Keratinocyte (primary cell): ENCODE measurements around the gene GPC4. TPM values are rescaled to one million over a fixed set of nuclear protein-coding genes. Genes with fewer than 3 reads are reported as not detected.

Experiments
- DNase-seq: peaks from one replicate; pipeline ENCODE4 v3.0.0-alpha.2; 2011; ENCODE audit warnings: low read depth, missing footprints, low spot score
- FAIRE-seq: peaks from 2 replicates; lab custom pipeline; 2011; peaks lifted over from hg19 to GRCh38; lab: Jason Lieb, UNC
- H2AFZ ChIP-seq: 2 replicates; pipeline ENCODE4 v1.6.0; 2012; ENCODE audit warnings: low read length, control low read depth, inconsistent platforms; ENCODE audit not compliant: control insufficient read depth
- H3K27ac ChIP-seq: 2 replicates; pipeline ENCODE4 v1.5.1; 2011; ENCODE audit warnings: low read length; ENCODE audit not compliant: control insufficient read depth, insufficient read depth
- H3K27me3 ChIP-seq: 3 replicates; pipeline ENCODE4 v1.6.0; 2011; ENCODE audit warnings: low read length; ENCODE audit not compliant: control insufficient read depth, insufficient read depth; ENCODE audit errors: extremely low read depth
- H3K36me3 ChIP-seq, 2 experiments: 2 replicates in 1 of 2; 3 replicates in 1 of 2; pipeline ENCODE4 v1.5.1; 2011; ENCODE audit warnings: low read length in 2 of 2, mild to moderate bottlenecking in 1 of 2; ENCODE audit not compliant: control insufficient read depth in 2 of 2, insufficient read depth in 2 of 2; ENCODE audit errors: extremely low read depth in 1 of 2
- H3K4me1 ChIP-seq: 3 replicates; pipeline ENCODE4 v1.5.1; 2011; ENCODE audit warnings: low read length; ENCODE audit not compliant: control insufficient read depth, insufficient read depth; ENCODE audit errors: extremely low read depth
- H3K4me2 ChIP-seq: 3 replicates; pipeline ENCODE4 v1.6.0; 2011; ENCODE audit warnings: low read depth, low read length; ENCODE audit not compliant: control insufficient read depth, insufficient read depth; ENCODE audit errors: extremely low read depth
- H3K4me3 ChIP-seq, 3 experiments: fragments of 200-600 bp in 1 of 3; sonication (generic) in 1 of 3; 2 replicates in 2 of 3; 3 replicates in 1 of 3; pipeline ENCODE4 v1.5.1; 2011 to 2016; ENCODE audit warnings: low read length in 3 of 3, mild to moderate bottlenecking in 3 of 3, control low read depth in 2 of 3, inconsistent platforms in 1 of 3, low read depth in 1 of 3, mixed read lengths in 1 of 3, mixed run types in 1 of 3, moderate library complexity in 1 of 3; ENCODE audit not compliant: control insufficient read depth in 2 of 3, insufficient read depth in 2 of 3; ENCODE audit errors: extremely low read depth in 1 of 3
- H3K79me2 ChIP-seq: 2 replicates; pipeline ENCODE4 v1.6.0; 2012; ENCODE audit warnings: low read length; ENCODE audit not compliant: control insufficient read depth, insufficient read depth
- H3K9ac ChIP-seq: 3 replicates; pipeline ENCODE4 v1.6.0; 2011; ENCODE audit warnings: low read length; ENCODE audit not compliant: control insufficient read depth, insufficient read depth; ENCODE audit errors: extremely low read depth
- H3K9me1 ChIP-seq: 3 replicates; pipeline ENCODE4 v1.6.0; 2011; ENCODE audit warnings: low read length; ENCODE audit not compliant: control insufficient read depth, insufficient read depth; ENCODE audit errors: extremely low read depth
- H3K9me3 ChIP-seq: 2 replicates; pipeline ENCODE4 v1.5.1; 2012; ENCODE audit warnings: low read depth, low read length; ENCODE audit not compliant: control insufficient read depth
- H4K20me1 ChIP-seq: 3 replicates; pipeline ENCODE4 v1.6.0; 2011; ENCODE audit warnings: low read length; ENCODE audit not compliant: control insufficient read depth, insufficient read depth; ENCODE audit errors: extremely low read depth
- CTCF ChIP-seq, 3 experiments: IDR thresholded peaks in 1 of 3; conservative IDR thresholded peaks in 1 of 3; optimal IDR thresholded peaks in 1 of 3; 2 replicates in 2 of 3; 3 replicates in 1 of 3; pipeline versions ENCODE3 to v1.5.1; 2011; ENCODE audit warnings: low read length in 3 of 3, mild to moderate bottlenecking in 3 of 3, moderate library complexity in 2 of 3, control low read depth in 1 of 3, inconsistent platforms in 1 of 3; ENCODE audit not compliant: insufficient read depth in 2 of 3; ENCODE audit errors: extremely low read depth in 1 of 3
- EZH2 ChIP-seq: IDR thresholded peaks from one replicate; pipeline ENCODE4 v1.6.1; 2012; ENCODE audit warnings: inconsistent platforms, mild to moderate bottlenecking, low read length, moderate library complexity
- dilution Hi-C: fragments of 300-500 bp; cut with MboI; formaldehyde crosslinking; loops from one replicate; pipeline ENCODE4 v1.7.0; 2020; ENCODE audit warnings: low sequenced_read_pairs; ENCODE audit not compliant: extremely low pct_ligation_motif_present
- polyA plus RNA-seq, 5 experiments: library from polyadenylated mRNA; depleted of rRNA in 3 of 5; stranded (reverse) in 3 of 5; stranded (forward) in 1 of 5; unstranded in 1 of 5; fragments of >200 nt; gene quantifications; 1 replicate in 1 of 5; 2 replicates in 3 of 5; 3 replicates in 1 of 5; pipeline versions ENCODE4 v1.2.1 to v1.2.3, GENCODE V29; 2011 to 2012; ENCODE audit warnings: missing spikeins in 2 of 5, low read depth in 1 of 5, low replicate concordance in 1 of 5

Gene GPC4
- polyA plus RNA-seq, 1 donor (not counting 4 experiments of a cell fraction or from before 2014, with no cell fraction given), result 0.76 TPM

GRCh38 chrX:133402830-133403625 lies 12.3 kb downstream of the GPC4 start:
- DNase-seq (no peak), FAIRE-seq (no peak)
- dilution Hi-C loops, result no loop called here
- no peak overlapping the region for H2AFZ ChIP-seq
- no peaks in the 10 kb centered on the region for H3K9me3 ChIP-seq
- H3K4me2 ChIP-seq, result no peak overlapping the region
- H3K27ac ChIP-seq, result no peak overlapping the region
- H3K9ac ChIP-seq, result no peak overlapping the region
- H3K36me3 ChIP-seq, result no peaks in the 10 kb centered on the region
- no peaks in the 10 kb centered on the region for H4K20me1 ChIP-seq
- no peaks in the 10 kb centered on the region for H3K9me1 ChIP-seq
- H3K4me1 ChIP-seq, result no peaks in the 10 kb centered on the region
- TF ChIP-seq CTCF (optimal IDR thresholded peaks at IDR 0.05 in 1 of 3, IDR thresholded peaks at IDR 0.05 in 1 of 3, conservative IDR thresholded peaks at IDR 0.05 in 1 of 3; ENCODE audit: extremely low read depth in 1 of 3, insufficient read depth in 2 of 3, low read length in 3 of 3), result no peak
- no peak for TF ChIP-seq EZH2
- no peaks in the 10 kb centered on the region for H3K79me2 ChIP-seq
- H3K27me3 ChIP-seq, result no peaks in the 10 kb centered on the region
- H3K4me3 ChIP-seq, result no peak overlapping the region

GRCh38 chrX:133402042-133402453 lies 13.2 kb downstream of the GPC4 start:
- no peaks in the 10 kb centered on the region for H3K79me2 ChIP-seq
- H3K4me1 ChIP-seq, result no peaks in the 10 kb centered on the region
- dilution Hi-C loops, result no loop called here
- H3K27ac ChIP-seq, result no peak overlapping the region
- no peak for DNase-seq
- no peak for FAIRE-seq
- no peaks in the 10 kb centered on the region for H3K36me3 ChIP-seq
- no peak overlapping the region for H3K4me3 ChIP-seq
- no peak overlapping the region for H3K4me2 ChIP-seq
- no peak overlapping the region for H3K9ac ChIP-seq
- TF ChIP-seq CTCF (optimal IDR thresholded peaks at IDR 0.05 in 1 of 3, IDR thresholded peaks at IDR 0.05 in 1 of 3, conservative IDR thresholded peaks at IDR 0.05 in 1 of 3; ENCODE audit: extremely low read depth in 1 of 3, insufficient read depth in 2 of 3, low read length in 3 of 3) (no peak), EZH2 (no peak)
- H3K9me3 ChIP-seq, result no peaks in the 10 kb centered on the region
- no peaks in the 10 kb centered on the region for H3K27me3 ChIP-seq
- no peaks in the 10 kb centered on the region for H3K9me1 ChIP-seq
- no peak overlapping the region for H2AFZ ChIP-seq
- H4K20me1 ChIP-seq, result no peaks in the 10 kb centered on the region
